Mammary epithelial cell (primary cell): Measurements from ENCODE around the gene SLC24A3.

Experiments
- CTCF ChIP-seq, 2 donors: IDR thresholded peaks in 1 of 2; conservative IDR thresholded peaks in 1 of 2; 2 replicates each; pipeline ENCODE4 v1.5.1; 2011 to 2012; ENCODE audit warnings: inconsistent platforms in 2 of 2, low read length in 2 of 2, mild to moderate bottlenecking in 2 of 2, control low read depth in 1 of 2, low read depth in 1 of 2; ENCODE audit not compliant: insufficient read depth in 1 of 2; ENCODE audit errors: extremely low read depth in 1 of 2
- EZH2 ChIP-seq: IDR thresholded peaks from 2 replicates; pipeline ENCODE4 v1.6.1; 2012; ENCODE audit warnings: low read length, inconsistent platforms, borderline replicate concordance

DNA sequence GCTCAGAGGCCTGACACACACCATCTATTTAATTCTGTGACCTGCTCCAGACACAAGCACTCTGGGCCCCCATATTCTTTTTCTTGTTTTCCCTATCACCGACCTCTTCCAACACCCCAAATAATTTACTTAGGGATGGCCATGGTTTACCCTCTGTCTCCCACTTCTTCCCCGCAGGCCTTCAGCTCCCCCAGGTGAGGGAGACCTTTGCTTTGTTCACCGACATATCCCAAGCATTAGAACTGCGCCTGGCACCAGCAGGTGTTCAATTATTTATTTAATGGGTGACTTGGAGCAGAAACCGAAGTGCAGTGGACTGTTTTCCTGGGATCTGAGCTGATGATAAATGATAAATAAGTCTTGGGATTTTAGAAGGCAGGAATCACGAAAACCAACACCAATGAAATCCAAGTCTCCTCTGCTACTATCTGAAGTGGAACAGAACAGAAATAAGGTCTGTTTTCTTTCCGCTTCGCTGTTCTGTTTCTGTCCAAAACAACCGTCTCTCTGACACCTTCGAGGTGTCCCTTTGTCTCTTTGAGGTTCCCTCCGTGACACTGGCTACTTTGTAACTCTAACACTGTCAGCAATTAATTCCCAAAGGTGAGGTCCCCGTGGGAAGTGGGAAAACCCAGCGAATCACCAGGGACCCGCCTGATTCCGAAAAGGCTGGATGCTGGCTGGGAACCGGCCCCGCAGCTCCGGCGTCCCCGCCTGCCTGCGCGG lies 544.5 kb downstream of the SLC24A3 start:
- no peak for TF ChIP-seq CTCF (conservative IDR thresholded peaks at IDR 0.05 in 1 of 2, IDR thresholded peaks at IDR 0.05 in 1 of 2; ENCODE audit: extremely low read depth in 1 of 2, insufficient read depth in 1 of 2, low read depth in 1 of 2, low read length in 2 of 2)
- TF ChIP-seq EZH2 = no peak
